Measurements from ENCODE around the gene AWAT1.

The AWAT1 gene

DNA sequence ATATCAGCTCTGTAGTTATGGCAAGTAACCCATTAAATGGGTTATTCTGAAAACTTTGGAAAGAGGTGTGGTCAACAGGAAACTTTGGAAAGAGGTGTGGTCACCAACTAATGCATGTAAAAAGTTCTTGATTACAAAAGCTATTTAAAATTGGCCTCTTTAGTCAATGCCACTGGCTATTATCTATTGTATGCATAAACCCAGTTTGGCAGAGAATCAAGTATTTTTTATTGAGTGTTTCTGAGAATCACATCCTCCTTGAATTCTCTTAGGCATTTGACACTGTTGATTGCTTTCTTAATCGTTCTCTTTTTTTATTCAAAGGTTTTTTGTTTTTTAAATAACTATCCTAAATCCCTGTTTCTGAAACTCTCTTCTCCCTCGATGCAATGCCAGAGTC lies 18.0 kb downstream of the AWAT1 start:
- TF ChIP-seq RAD21 (IDR thresholded peaks at IDR 0.05; ENCODE audit: low read depth): no peak
- TF ChIP-seq EGR1 (IDR thresholded peaks at IDR 0.05): no peak
- no peak for TF ChIP-seq NFIC (IDR thresholded peaks at IDR 0.05)
- no peak for TF ChIP-seq FOXM1 (IDR thresholded peaks at IDR 0.05; ENCODE audit: borderline replicate concordance, low read depth)
- TF ChIP-seq ZBTB7A (IDR thresholded peaks at IDR 0.05; ENCODE audit: low read depth): no peak
- TF ChIP-seq TEAD4 (IDR thresholded peaks at IDR 0.05): no peak
- TF ChIP-seq TCF12 (IDR thresholded peaks at IDR 0.05; ENCODE audit: low read depth): no peak
- TF ChIP-seq CEBPB (IDR thresholded peaks at IDR 0.05): no peak

DNA sequence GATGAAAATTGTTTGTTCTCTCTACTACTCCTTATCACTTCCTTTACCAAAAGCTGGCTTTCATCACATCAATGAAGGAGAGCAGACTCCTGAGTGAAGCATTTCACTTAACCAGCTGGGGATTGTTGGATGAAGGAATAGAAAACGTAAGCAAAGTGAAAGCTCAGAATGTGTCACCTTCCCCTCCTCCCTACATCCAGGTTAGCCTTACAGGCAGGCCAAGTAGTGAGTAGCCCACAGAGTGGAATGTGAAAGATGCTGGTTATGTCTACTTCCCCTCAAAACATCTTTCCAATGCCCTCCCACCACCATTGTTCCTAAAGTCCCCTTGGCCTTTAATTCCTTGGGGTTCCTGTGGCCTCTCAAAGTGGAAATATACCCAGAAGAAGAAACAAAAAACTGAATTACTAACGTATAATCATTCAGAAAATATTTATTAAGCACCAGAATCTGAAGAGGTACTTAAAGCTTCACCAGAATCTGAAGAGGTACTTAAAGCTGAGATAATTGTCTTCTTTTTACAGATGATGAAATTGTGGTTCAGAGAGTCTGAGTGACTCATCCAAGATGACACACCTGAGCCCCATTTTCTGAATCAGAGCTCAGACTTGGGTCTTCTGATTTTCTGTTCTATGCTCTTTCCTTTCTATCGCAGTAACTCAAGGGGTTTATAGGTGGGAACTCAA lies 19.1 kb downstream of the AWAT1 start:
- TF ChIP-seq MAX (IDR thresholded peaks at IDR 0.05) (no peak), TAF1 (IDR thresholded peaks at IDR 0.05; ENCODE audit: low read depth) (no peak), CREB1 (IDR thresholded peaks at IDR 0.05; ENCODE audit: low read depth) (no peak), TEAD4 (IDR thresholded peaks at IDR 0.05) (no peak), EGR1 (IDR thresholded peaks at IDR 0.05) (no peak)

GRCh38 chrX:70254063-70254400 lies 19.6 kb downstream of the AWAT1 start:
- TF ChIP-seq CREB1 (IDR thresholded peaks at IDR 0.05; ENCODE audit: low read depth) (no peak), FOXM1 (IDR thresholded peaks at IDR 0.05; ENCODE audit: borderline replicate concordance, low read depth) (no peak), TEAD4 (IDR thresholded peaks at IDR 0.05) (no peak), EP300 (IDR thresholded peaks at IDR 0.05; ENCODE audit: borderline replicate concordance) (no peak), EGR1 (IDR thresholded peaks at IDR 0.05) (no peak), ZBTB7A (IDR thresholded peaks at IDR 0.05; ENCODE audit: low read depth) (no peak), RAD21 (IDR thresholded peaks at IDR 0.05; ENCODE audit: low read depth) (no peak), MAX (IDR thresholded peaks at IDR 0.05) (no peak)

DNA sequence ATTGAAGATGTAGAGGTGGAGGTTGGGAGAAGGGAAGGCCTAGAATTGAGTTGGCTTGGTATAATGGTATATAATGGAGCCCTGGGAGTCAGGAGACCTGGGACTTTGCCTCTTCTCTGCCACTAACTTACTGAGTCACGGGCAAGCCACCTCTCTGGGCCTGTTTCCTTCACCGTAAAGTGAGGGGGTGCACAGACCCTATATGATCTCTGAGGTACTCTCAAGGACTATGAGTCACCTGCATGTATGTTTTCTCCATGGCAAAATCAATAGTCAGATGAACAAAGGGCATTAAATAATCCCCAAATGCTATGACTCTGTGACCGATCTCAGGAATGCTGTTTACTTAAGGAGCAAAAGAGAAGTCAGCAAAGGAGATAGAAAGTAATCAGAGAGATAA lies 20.5 kb downstream of the AWAT1 start:
- TF ChIP-seq FOXM1 (IDR thresholded peaks at IDR 0.05; ENCODE audit: borderline replicate concordance, low read depth): no peak
- TF ChIP-seq YY1 (IDR thresholded peaks at IDR 0.05; ENCODE audit: low read depth): no peak
- no peak for TF ChIP-seq TCF12 (IDR thresholded peaks at IDR 0.05; ENCODE audit: low read depth)
- TF ChIP-seq CREB1 (IDR thresholded peaks at IDR 0.05; ENCODE audit: low read depth): no peak
- TF ChIP-seq RAD21 (IDR thresholded peaks at IDR 0.05; ENCODE audit: low read depth): no peak
- TF ChIP-seq, protein P1, sequence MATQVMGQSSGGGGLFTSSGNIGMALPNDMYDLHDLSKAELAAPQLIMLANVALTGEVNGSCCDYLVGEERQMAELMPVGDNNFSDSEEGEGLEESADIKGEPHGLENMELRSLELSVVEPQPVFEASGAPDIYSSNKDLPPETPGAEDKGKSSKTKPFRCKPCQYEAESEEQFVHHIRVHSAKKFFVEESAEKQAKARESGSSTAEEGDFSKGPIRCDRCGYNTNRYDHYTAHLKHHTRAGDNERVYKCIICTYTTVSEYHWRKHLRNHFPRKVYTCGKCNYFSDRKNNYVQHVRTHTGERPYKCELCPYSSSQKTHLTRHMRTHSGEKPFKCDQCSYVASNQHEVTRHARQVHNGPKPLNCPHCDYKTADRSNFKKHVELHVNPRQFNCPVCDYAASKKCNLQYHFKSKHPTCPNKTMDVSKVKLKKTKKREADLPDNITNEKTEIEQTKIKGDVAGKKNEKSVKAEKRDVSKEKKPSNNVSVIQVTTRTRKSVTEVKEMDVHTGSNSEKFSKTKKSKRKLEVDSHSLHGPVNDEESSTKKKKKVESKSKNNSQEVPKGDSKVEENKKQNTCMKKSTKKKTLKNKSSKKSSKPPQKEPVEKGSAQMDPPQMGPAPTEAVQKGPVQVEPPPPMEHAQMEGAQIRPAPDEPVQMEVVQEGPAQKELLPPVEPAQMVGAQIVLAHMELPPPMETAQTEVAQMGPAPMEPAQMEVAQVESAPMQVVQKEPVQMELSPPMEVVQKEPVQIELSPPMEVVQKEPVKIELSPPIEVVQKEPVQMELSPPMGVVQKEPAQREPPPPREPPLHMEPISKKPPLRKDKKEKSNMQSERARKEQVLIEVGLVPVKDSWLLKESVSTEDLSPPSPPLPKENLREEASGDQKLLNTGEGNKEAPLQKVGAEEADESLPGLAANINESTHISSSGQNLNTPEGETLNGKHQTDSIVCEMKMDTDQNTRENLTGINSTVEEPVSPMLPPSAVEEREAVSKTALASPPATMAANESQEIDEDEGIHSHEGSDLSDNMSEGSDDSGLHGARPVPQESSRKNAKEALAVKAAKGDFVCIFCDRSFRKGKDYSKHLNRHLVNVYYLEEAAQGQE (IDR thresholded peaks at IDR 0.05; ENCODE audit: low read depth): no peak
- TF ChIP-seq ZBTB7A (IDR thresholded peaks at IDR 0.05; ENCODE audit: low read depth): no peak
- TF ChIP-seq EGR1 (IDR thresholded peaks at IDR 0.05): no peak
- no peak for TF ChIP-seq CEBPB (IDR thresholded peaks at IDR 0.05)
- TF ChIP-seq, protein P2, sequence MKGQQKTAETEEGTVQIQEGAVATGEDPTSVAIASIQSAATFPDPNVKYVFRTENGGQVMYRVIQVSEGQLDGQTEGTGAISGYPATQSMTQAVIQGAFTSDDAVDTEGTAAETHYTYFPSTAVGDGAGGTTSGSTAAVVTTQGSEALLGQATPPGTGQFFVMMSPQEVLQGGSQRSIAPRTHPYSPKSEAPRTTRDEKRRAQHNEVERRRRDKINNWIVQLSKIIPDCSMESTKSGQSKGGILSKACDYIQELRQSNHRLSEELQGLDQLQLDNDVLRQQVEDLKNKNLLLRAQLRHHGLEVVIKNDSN (IDR thresholded peaks at IDR 0.05): no peak

GRCh38 chrX:70255452-70255851 lies 21.0 kb downstream of the AWAT1 start:
- TF ChIP-seq MAX (IDR thresholded peaks at IDR 0.05) (no peak), RAD21 (IDR thresholded peaks at IDR 0.05; ENCODE audit: low read depth) (no peak), TEAD4 (IDR thresholded peaks at IDR 0.05) (no peak), ZBTB7A (IDR thresholded peaks at IDR 0.05; ENCODE audit: low read depth) (no peak), YY1 (IDR thresholded peaks at IDR 0.05; ENCODE audit: low read depth) (no peak), EP300 (IDR thresholded peaks at IDR 0.05; ENCODE audit: borderline replicate concordance) (no peak), CEBPB (IDR thresholded peaks at IDR 0.05) (no peak), TAF1 (IDR thresholded peaks at IDR 0.05; ENCODE audit: low read depth) (no peak), CREB1 (IDR thresholded peaks at IDR 0.05; ENCODE audit: low read depth) (no peak), FOXM1 (IDR thresholded peaks at IDR 0.05; ENCODE audit: borderline replicate concordance, low read depth) (no peak)
- TF ChIP-seq, protein P1 (IDR thresholded peaks at IDR 0.05; ENCODE audit: low read depth): no peak
- TF ChIP-seq, protein P2 (IDR thresholded peaks at IDR 0.05): no peak
